IMR-90 (cell line): ENCODE measurements around the gene NDUFS7.

ENCODE experiments used
- BHLHE40 ChIP-seq: fragments of 150-350 bp; IDR thresholded peaks from 2 replicates; pipeline ENCODE4 v1.6.1; 2016; ENCODE audit warnings: mild to moderate bottlenecking, low read depth, low read length
- CEBPB ChIP-seq: IDR thresholded peaks from 2 replicates; pipeline ENCODE4 v1.6.1; 2012; ENCODE audit warnings: low read depth, low read length, improper control_type of control experiment
- CHD1 ChIP-seq: IDR thresholded peaks from 2 replicates; pipeline ENCODE4 v1.6.1; 2012; ENCODE audit warnings: low read depth, low read length, improper control_type of control experiment
- CTCF ChIP-seq: conservative IDR thresholded peaks from 2 replicates; pipeline ENCODE4 v1.5.1; 2012; ENCODE audit warnings: mild to moderate bottlenecking, low read depth, low read length, improper control_type of control experiment
- ELK1 ChIP-seq: fragments of 150-350 bp; IDR thresholded peaks from 2 replicates; pipeline ENCODE4 v1.6.1; 2016; ENCODE audit warnings: low read depth, mild to moderate bottlenecking, low read length, moderate library complexity, borderline replicate concordance
- FOS ChIP-seq: fragments of 150-350 bp; IDR thresholded peaks from 2 replicates; pipeline ENCODE4 v1.6.1; 2016; ENCODE audit warnings: low read depth, low read length
- MAFK ChIP-seq: IDR thresholded peaks from 2 replicates; pipeline ENCODE4 v1.6.1; 2012; ENCODE audit warnings: low read depth, low read length, improper control_type of control experiment
- MAZ ChIP-seq: IDR thresholded peaks from 2 replicates; pipeline ENCODE4 v1.6.1; 2012; ENCODE audit warnings: low read depth, mild to moderate bottlenecking, low read length, improper control_type of control experiment, moderate library complexity, borderline replicate concordance
- POLR2A ChIP-seq: IDR thresholded peaks from 2 replicates; pipeline ENCODE4 v1.6.1; 2012; ENCODE audit warnings: mild to moderate bottlenecking, low read depth, low read length
- RAD21 ChIP-seq: IDR thresholded peaks from 2 replicates; pipeline ENCODE4 v1.6.1; 2012; ENCODE audit warnings: low read length, improper control_type of control experiment
- RFX5 ChIP-seq: IDR thresholded peaks from 2 replicates; pipeline ENCODE4 v1.8.0; 2012; ENCODE audit warnings: low read depth, mild to moderate bottlenecking, low read length, moderate library complexity
- SMC3 ChIP-seq: fragments of 150-350 bp; IDR thresholded peaks from 2 replicates; pipeline ENCODE4 v1.6.1; 2016; ENCODE audit warnings: low read depth, mild to moderate bottlenecking, antibody characterized with exemption, low read length, moderate library complexity
- USF2 ChIP-seq: fragments of 150-350 bp; IDR thresholded peaks from 2 replicates; pipeline ENCODE4 v1.6.1; 2017; ENCODE audit warnings: mild to moderate bottlenecking, antibody characterized with exemption, low read length, low read depth

- no peak for TF ChIP-seq CTCF
- TF ChIP-seq POLR2A: no peak
- no peak for TF ChIP-seq SMC3
- TF ChIP-seq MAFK: no peak
- TF ChIP-seq CEBPB: no peak
- TF ChIP-seq ELK1: no peak
- no peak for TF ChIP-seq RFX5
- no peak for TF ChIP-seq USF2
- no peak for TF ChIP-seq FOS
- no peak for TF ChIP-seq CHD1
- TF ChIP-seq RAD21: no peak
- TF ChIP-seq BHLHE40: no peak
- no peak for TF ChIP-seq MAZ
Measured at GRCh38 chr19:1356508-1356865, 27.2 kb upstream of the NDUFS7 start.
